SU-DHL-6 (cell line): ENCODE data around the gene SEC16A.

ENCODE experiments used
- EZH2phosphoT487 ChIP-seq: fragments of 200-600 bp; sonication (generic), shearing (Covaris generic); conservative IDR thresholded peaks from 2 replicates; pipeline ENCODE4 v1.6.1; 2018; ENCODE audit warnings: mild to moderate bottlenecking, antibody characterized with exemption, low read length, moderate library complexity, mixed read lengths
- TF ChIP-seq, protein P1 (sequence below): fragments of 200-600 bp; sonication (generic); IDR thresholded peaks from one replicate; pipeline ENCODE4 v1.5.1; 2017; ENCODE audit warnings: antibody characterized with exemption, mild to moderate bottlenecking, low read length, moderate library complexity; ENCODE audit not compliant: insufficient read depth, poor library complexity, severe bottlenecking

DNA sequence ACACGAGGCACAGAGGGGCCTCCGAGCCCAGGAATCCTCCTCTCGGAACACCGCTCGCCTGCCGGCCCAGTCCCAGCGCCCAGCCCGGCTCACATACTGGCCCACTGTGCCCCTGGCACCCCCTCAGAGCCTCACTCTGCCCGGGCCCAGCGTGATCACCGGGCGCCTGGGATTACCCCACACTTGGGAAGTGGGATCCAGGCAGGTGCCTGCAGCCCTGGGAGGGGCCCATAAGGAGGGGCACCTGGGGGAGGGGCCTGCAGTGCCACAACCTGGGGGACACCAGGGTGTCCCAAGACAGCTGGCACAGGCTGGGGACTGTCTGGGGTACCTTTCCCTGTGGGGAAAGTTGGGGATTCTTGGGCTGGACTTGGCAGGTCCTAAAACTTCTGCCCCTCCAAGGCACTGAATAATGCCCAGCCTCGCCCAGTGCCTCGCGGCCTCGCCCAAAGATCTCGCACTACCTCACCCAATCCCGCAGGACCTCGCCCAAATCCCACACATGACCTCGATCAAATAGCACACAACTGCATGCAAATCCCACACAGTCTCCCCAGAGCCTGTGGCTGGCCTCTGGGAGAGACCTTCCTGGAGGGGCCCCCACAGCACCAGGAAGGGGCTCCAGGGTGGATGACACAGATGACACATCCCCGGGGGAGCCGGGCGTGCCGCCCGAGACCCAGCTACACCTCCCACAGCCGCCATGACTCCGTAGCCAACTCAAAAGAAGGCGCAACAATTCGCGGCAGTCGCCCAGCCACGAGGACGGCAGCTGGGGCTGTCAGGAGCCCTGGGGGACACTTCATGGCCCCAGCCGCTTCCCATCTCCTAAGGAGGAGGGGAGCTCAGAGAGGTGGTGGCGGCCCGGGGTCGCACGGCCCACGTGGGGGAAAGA, 49.3 kb upstream of the SEC16A start:
- TF ChIP-seq, protein P1, sequence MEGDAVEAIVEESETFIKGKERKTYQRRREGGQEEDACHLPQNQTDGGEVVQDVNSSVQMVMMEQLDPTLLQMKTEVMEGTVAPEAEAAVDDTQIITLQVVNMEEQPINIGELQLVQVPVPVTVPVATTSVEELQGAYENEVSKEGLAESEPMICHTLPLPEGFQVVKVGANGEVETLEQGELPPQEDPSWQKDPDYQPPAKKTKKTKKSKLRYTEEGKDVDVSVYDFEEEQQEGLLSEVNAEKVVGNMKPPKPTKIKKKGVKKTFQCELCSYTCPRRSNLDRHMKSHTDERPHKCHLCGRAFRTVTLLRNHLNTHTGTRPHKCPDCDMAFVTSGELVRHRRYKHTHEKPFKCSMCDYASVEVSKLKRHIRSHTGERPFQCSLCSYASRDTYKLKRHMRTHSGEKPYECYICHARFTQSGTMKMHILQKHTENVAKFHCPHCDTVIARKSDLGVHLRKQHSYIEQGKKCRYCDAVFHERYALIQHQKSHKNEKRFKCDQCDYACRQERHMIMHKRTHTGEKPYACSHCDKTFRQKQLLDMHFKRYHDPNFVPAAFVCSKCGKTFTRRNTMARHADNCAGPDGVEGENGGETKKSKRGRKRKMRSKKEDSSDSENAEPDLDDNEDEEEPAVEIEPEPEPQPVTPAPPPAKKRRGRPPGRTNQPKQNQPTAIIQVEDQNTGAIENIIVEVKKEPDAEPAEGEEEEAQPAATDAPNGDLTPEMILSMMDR, result no peak
- TF ChIP-seq EZH2phosphoT487, result no peak
